Fibroblast of lung (primary cell): Measurements from ENCODE around the gene OTUD3. TPM values are rescaled to one million over a fixed set of nuclear protein-coding genes. Genes with fewer than 3 reads are reported as not detected.

Experiments
- DNase-seq, 2 donors: peaks; one replicate each; pipeline versions ENCODE4 v3.0.0 to v3.0.0-alpha.2; 2010; ENCODE audit warnings: low read depth in 2 of 2
- H2AFZ ChIP-seq: 2 replicates; pipeline ENCODE4 v1.5.1; 2012; ENCODE audit warnings: low read length, control low read depth, inconsistent platforms
- H3K27ac ChIP-seq: 2 replicates; pipeline ENCODE4 v1.5.1; 2011; ENCODE audit warnings: low read length, control low read depth; ENCODE audit not compliant: insufficient read depth
- H3K27me3 ChIP-seq: 2 replicates; pipeline ENCODE4 v1.5.1; 2011; ENCODE audit warnings: mild to moderate bottlenecking, low read length; ENCODE audit not compliant: control insufficient read depth, insufficient read depth
- H3K36me3 ChIP-seq: 2 replicates; pipeline ENCODE4 v1.5.1; 2011; ENCODE audit warnings: low read length; ENCODE audit not compliant: control insufficient read depth, insufficient read depth
- H3K4me1 ChIP-seq: 2 replicates; pipeline ENCODE4 v1.5.1; 2011; ENCODE audit warnings: low read length; ENCODE audit not compliant: control insufficient read depth, insufficient read depth; ENCODE audit errors: extremely low read depth
- H3K4me2 ChIP-seq: 2 replicates; pipeline ENCODE4 v1.5.1; 2011; ENCODE audit warnings: low read length, control low read depth; ENCODE audit not compliant: insufficient read depth; ENCODE audit errors: extremely low read depth
- H3K4me3 ChIP-seq, 4 experiments: fragments of 200-600 bp in 1 of 4; sonication (generic) in 1 of 4; replicated peaks in 1 of 4; 2 replicates each; pipeline ENCODE4 v1.5.1; 2011 to 2016; ENCODE audit warnings: low read length in 4 of 4, low read depth in 3 of 4, mild to moderate bottlenecking in 3 of 4, control low read depth in 2 of 4, inconsistent platforms in 1 of 4, mixed read lengths in 1 of 4; ENCODE audit not compliant: insufficient read depth in 1 of 4; ENCODE audit errors: control extremely low read depth in 1 of 4
- H3K79me2 ChIP-seq: 2 replicates; pipeline ENCODE4 v1.5.1; 2012; ENCODE audit warnings: mild to moderate bottlenecking, low read length, inconsistent platforms; ENCODE audit not compliant: control insufficient read depth, insufficient read depth
- H3K9ac ChIP-seq: 2 replicates; pipeline ENCODE4 v1.5.1; 2011; ENCODE audit warnings: mild to moderate bottlenecking, low read length, control low read depth; ENCODE audit not compliant: insufficient read depth
- H3K9me3 ChIP-seq: 2 replicates; pipeline ENCODE4 v1.5.1; 2012; ENCODE audit warnings: low read depth, low read length; ENCODE audit not compliant: control insufficient read depth, insufficient read depth
- H4K20me1 ChIP-seq: 2 replicates; pipeline ENCODE4 v1.5.1; 2011; ENCODE audit warnings: low read length; ENCODE audit not compliant: control insufficient read depth, insufficient read depth; ENCODE audit errors: extremely low read depth
- EZH2 ChIP-seq: IDR thresholded peaks from 2 replicates; pipeline ENCODE4 v1.5.1; 2012; ENCODE audit warnings: low read length, control low read depth, mild to moderate bottlenecking; ENCODE audit errors: missing control alignments
- polyA plus RNA-seq, 2 donors: library from polyadenylated mRNA; depleted of rRNA in 1 of 2; stranded (reverse) in 1 of 2; unstranded in 1 of 2; fragments of >200 nt; gene quantifications; 2 replicates each; pipeline ENCODE4 v1.2.1, GENCODE V29; 2011 to 2012; ENCODE audit warnings: missing spikeins in 1 of 2
- total RNA-seq: library from RNA; depleted of rRNA; stranded (reverse); fragments of >200 nt; gene quantifications from 2 replicates; pipeline ENCODE4 v1.2.1, GENCODE V29; 2014
- TF ChIP-seq, protein P1 (sequence below), 2 donors: IDR thresholded peaks in 1 of 2; conservative IDR thresholded peaks in 1 of 2; 1 replicate in 1 of 2; 2 replicates in 1 of 2; pipeline ENCODE4 v1.5.1; 2011 to 2012; ENCODE audit warnings: low read length in 2 of 2, control low read depth in 1 of 2, inconsistent platforms in 1 of 2, low read depth in 1 of 2, mild to moderate bottlenecking in 1 of 2

OTUD3 gene
- total and polyA plus RNA-seq, 2 donors (not counting 1 experiment from before 2014, with no cell fraction given), result 3.0 to 5.0 TPM

DNA sequence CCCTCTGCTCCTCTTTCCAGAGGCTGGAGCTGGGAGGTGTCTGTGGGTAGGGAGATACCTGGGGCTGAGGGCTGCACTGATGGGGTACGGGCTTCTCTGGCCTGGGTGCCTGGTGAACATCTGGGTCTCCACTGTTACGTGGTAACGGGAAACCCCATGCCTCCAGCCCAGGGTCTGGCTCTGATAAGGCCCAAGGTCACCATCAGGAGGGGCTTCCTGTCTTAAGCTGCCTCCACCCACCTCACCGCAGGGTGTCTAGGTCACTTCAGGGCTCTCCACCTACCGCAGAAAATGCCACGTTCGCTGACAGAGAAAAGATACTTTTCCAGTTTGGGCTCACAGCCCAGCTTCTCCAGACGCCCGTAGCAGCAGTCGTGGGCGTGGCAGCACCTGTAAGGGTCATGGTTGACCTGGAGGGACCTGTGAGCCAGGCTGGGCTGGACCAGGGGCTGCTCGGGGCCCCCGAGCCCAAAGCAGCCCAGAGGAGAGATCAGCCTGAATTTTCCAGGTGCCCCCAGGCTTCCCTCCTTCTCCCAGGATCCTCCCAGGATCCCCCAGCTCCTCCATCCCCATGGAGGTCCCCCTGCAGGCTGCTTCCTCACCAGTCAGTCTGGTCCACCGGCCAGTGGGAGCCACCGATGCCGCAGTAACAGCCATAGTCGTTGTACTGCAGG is 40.0 kb downstream of the OTUD3 start:
- no peaks in the 10 kb centered on the region for H3K4me1 ChIP-seq
- H3K36me3 ChIP-seq, result no peaks in the 10 kb centered on the region
- H3K27me3 ChIP-seq, result no peaks in the 10 kb centered on the region
- no peak overlapping the region for H3K4me2 ChIP-seq
- no peak overlapping the region for H3K4me3 ChIP-seq
- no peak overlapping the region for H3K9ac ChIP-seq
- no peaks in the 10 kb centered on the region for H3K9me3 ChIP-seq
- H2AFZ ChIP-seq, result no peak overlapping the region
- no peaks in the 10 kb centered on the region for H4K20me1 ChIP-seq
- DNase-seq, result no peak
- no peak overlapping the region for H3K27ac ChIP-seq
- no peaks in the 10 kb centered on the region for H3K79me2 ChIP-seq
- no peak for TF ChIP-seq EZH2
- TF ChIP-seq, protein P1, sequence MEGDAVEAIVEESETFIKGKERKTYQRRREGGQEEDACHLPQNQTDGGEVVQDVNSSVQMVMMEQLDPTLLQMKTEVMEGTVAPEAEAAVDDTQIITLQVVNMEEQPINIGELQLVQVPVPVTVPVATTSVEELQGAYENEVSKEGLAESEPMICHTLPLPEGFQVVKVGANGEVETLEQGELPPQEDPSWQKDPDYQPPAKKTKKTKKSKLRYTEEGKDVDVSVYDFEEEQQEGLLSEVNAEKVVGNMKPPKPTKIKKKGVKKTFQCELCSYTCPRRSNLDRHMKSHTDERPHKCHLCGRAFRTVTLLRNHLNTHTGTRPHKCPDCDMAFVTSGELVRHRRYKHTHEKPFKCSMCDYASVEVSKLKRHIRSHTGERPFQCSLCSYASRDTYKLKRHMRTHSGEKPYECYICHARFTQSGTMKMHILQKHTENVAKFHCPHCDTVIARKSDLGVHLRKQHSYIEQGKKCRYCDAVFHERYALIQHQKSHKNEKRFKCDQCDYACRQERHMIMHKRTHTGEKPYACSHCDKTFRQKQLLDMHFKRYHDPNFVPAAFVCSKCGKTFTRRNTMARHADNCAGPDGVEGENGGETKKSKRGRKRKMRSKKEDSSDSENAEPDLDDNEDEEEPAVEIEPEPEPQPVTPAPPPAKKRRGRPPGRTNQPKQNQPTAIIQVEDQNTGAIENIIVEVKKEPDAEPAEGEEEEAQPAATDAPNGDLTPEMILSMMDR (conservative IDR thresholded peaks at IDR 0.05 in 1 of 2, IDR thresholded peaks at IDR 0.05 in 1 of 2; ENCODE audit: low read depth in 1 of 2, low read length in 2 of 2), result no peak

DNA sequence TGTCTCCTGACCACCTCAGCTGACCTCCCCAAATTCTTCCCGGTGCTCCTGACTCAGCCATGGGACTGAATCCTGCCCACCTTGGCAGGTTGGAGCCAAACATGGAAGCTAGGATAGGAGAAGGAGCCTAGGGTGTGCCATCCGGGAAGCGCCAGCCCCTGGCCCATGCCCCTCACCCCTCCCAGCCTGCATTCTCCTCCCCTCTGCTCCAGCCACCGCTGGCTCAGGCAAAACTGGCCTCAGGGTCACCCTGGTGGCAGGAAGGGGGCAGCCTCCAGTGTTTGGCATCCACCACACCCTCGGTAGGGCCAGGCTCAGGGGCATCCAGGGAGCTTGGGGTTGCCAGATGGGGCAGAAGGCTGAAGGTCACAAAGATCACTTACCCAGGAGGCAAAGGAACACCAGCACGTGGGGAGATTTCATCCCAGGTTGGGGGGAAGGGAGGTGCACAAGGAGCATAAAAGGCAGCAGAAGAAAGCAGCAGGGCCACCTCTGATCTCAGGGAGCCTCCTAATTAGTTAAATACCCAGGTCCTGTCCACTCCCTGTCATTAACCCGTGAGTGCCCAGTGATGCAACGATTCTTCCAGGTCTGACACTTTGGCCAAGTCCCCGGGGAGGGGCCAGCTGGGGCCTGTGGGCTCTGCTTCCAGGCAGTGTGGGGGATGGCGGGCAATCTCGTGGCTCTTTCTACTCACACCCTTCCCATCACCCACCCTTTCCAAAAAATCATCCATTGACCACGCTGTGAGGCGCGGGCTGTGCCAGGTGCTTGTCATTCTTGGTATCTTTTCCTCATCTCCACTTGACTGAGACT is 41.1 kb downstream of the OTUD3 start, which contains the start of gene PLA2G2E:
Gene PLA2G2E, minus strand, starts transcription at position 481 of the 816 bp plus-strand sequence. Its CDS starts 58 bp downstream, at position 423.
- H4K20me1 ChIP-seq, result no peaks in the 10 kb centered on the region

DNA sequence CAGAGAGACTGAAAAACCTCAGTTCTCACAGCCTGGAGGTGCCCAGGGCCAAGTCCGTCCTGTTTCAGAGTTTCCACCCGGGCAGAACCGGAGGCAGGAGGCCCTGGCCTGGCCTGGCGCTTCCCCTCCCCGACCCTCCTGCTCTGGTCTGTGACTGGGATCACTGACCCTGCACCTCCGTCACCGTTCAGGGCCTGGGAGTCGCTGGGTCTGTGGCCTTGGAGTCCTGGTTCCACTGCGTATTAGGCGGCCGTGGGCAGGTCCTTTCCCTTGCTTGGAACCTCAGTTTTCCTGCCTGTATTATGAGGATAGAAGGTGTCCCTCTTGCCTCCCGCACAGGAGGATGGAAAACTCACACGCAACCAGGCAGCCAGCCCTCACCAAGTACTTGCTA is 41.8 kb downstream of the OTUD3 start:
- DNase-seq, result no peak
- Histone ChIP-seq H3K36me3 (no peaks in the 10 kb centered on the region), H2AFZ (no peak overlapping the region), H3K4me2 (no peak overlapping the region), H3K27me3 (no peaks in the 10 kb centered on the region), H3K9me3 (no peaks in the 10 kb centered on the region), H3K4me1 (no peaks in the 10 kb centered on the region), H3K9ac (no peak overlapping the region), H3K4me3 (no peak overlapping the region), H3K27ac (no peak overlapping the region), H4K20me1 (no peaks in the 10 kb centered on the region), H3K79me2 (no peaks in the 10 kb centered on the region)
- TF ChIP-seq EZH2, result no peak
- TF ChIP-seq, protein P1 (conservative IDR thresholded peaks at IDR 0.05 in 1 of 2, IDR thresholded peaks at IDR 0.05 in 1 of 2; ENCODE audit: low read depth in 1 of 2, low read length in 2 of 2), result no peak

More for the DNA sequence above, 41.1 kb downstream of the OTUD3 start, which contains the start of gene PLA2G2E:
- Histone ChIP-seq H2AFZ (no peak within 1 kb of the TSS), H3K4me3 (no peak within 1 kb of the TSS), H3K9me3 (no peaks in the 10 kb centered on the region), H3K4me1 (no peaks in the 10 kb centered on the region), H3K27me3 (no peaks in the 10 kb centered on the region), H3K36me3 (no peaks in the 10 kb centered on the region), H3K9ac (no peak within 1 kb of the TSS), H3K27ac (no peak within 1 kb of the TSS), H3K4me2 (no peak within 1 kb of the TSS), H3K79me2 (no peaks in the 10 kb centered on the region)
- no peak for TF ChIP-seq EZH2
- TF ChIP-seq, protein P1 (conservative IDR thresholded peaks at IDR 0.05 in 1 of 2, IDR thresholded peaks at IDR 0.05 in 1 of 2; ENCODE audit: low read depth in 1 of 2, low read length in 2 of 2), result no peak
- DNase-seq, result no peak
